GM19099 (cell line): ENCODE measurements around the gene COMT.

Experiments
- POLR2A ChIP-seq: IDR thresholded peaks from 3 replicates; pipeline ENCODE4 v1.6.1; 2011; ENCODE audit warnings: low read depth; ENCODE audit not compliant: insufficient read length; ENCODE audit errors: extremely low read depth

COMT gene

DNA sequence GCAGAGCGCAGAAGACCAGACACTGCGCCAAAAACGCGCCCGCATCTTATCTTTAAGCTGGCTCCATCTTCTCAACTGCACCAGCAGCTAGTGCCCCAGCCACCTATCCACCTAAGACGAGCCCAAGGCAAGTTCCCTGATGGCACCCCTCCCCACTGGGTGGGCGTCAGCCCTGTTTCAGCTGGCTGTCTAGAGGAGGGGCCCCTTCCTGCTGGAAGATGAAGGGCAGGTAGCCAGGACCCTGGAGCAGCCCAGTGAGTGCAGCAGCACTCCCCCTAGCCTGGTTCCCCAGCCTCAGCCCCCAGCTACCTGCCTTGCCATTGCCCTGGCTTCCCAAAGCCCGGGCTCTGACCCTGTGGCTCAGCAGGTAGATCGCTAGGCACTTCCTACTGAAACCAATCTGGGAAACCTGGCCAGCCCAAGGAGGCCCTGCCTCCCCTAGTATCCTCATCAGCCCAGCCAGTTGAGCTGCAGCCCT, 46.8 kb downstream of the COMT start:
- TF ChIP-seq POLR2A: no peak

DNA sequence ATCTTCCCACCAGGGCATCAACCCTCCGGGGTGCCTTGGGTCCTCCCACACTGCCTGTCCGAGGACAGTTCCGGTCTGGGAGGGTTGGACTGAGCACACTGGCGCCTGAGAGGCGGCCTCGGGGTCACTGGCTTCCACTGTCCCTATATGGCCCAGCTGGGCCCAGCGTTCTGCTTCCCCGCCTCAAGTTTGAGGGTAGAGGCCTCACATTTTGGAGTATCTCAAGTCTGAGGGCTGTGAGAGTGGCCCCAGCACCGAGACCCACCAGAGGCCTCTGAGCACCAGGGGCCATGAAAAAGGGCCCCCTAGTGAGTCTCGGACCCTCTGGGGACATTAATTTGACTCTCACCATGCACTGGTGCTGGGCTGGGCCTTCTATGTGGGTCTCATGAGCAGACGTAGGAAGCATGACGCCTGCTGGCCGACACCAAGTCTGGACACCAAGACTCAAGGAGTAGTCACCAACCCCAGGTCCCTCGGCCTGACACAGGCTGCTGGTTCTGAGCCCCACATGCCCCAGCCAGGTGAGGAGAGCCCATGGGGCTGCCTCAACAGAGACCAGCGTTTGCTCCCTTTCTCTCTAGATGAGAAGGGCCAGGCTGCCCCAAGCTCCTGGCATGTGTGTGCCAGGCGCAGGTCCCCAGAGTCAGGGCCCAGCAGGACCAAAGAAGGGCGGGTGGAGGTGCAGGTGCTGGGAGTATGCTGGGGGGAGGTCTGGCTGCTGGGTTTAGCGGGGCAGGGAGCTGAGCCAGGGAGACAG, 47.6 kb downstream of the COMT start:
- no peak for TF ChIP-seq POLR2A

DNA sequence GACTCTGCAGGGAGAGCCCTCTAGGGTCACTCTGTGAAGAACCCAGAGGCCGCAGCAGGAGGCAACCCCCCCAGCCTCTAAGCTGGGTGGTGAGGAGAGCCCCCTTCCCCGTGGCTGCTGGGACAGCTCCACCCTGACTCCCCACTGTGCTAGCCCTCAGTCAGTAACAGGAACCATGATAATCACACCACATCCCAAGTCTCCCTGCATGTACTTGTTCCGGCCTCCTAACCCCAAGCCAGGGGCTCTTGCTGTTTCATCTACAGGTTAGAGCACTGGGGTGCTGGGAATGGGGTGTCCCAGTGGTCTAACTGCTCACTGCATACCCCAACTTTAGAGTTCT, 48.1 kb downstream of the COMT start:
- TF ChIP-seq POLR2A: no peak

DNA sequence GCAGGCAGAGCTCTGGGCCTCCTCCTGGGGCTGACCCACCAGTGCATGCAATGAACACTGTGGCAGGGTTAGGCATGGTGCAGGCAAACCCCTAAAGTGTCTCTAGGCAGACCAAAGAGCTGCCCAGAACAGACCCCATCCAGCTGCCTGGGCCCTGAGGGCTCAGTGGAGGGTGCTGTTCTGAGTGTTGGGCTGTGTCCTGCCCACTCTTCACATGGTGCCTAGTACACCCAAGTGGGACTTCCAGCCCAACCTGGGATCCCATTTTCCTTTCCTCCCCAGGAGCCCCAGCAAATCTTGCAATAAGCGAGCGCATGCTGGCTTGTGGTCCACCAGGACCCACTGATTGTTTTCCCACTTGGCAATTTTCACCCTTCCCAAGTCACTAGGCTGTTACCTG, 48.6 kb downstream of the COMT start:
- no peak for TF ChIP-seq POLR2A

DNA sequence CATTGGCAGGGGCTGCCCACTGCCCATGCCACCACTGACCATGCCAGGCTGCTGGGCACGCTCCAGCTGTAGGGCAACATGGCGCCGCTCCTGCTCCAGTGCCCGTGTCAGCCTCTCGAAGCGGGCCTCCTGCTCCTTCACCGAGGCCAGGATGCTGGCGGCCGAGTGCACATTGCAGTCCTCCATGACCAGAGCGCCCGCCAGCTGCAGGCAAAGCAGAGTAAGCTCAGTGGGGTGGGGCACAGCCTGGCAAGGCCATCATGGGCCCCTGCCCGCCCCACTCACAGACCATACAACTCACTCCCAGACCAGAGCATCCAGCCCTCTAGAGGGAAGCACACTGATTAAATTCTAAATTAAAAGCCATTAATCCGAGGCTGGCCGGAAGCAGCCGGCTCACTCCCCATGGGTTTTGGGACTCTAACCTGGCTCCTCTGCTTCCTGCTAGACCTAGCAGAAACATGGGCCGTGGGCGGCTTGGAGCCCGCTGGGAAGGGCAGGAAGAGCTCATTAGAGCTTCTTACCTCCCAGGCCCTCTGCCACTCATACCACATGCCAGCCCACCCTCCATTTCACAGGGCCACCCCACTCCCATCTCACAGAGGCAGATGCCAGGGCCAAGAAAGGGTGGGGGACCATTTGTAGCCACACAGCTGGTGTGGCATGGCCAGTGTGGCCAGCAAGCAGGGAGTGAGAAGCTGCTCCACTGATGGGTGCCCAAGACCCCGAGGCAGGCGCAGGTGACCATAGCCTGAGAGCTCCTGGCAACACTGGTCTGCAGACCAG, 49.2 kb downstream of the COMT start:
- TF ChIP-seq POLR2A: no peak

DNA sequence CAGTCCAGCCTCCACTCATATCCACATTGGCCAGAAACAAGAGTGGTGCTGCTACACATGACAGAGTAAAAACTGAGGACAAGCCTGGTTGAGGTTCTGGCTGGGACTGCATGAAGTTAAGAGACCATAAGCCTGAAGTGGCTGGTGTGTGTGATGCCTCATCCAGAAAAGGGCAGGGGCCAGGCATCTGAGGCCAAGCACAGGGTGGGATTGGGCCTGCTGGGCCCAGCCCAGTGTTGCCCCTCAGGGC, 49.7 kb downstream of the COMT start:
- no peak for TF ChIP-seq POLR2A

DNA sequence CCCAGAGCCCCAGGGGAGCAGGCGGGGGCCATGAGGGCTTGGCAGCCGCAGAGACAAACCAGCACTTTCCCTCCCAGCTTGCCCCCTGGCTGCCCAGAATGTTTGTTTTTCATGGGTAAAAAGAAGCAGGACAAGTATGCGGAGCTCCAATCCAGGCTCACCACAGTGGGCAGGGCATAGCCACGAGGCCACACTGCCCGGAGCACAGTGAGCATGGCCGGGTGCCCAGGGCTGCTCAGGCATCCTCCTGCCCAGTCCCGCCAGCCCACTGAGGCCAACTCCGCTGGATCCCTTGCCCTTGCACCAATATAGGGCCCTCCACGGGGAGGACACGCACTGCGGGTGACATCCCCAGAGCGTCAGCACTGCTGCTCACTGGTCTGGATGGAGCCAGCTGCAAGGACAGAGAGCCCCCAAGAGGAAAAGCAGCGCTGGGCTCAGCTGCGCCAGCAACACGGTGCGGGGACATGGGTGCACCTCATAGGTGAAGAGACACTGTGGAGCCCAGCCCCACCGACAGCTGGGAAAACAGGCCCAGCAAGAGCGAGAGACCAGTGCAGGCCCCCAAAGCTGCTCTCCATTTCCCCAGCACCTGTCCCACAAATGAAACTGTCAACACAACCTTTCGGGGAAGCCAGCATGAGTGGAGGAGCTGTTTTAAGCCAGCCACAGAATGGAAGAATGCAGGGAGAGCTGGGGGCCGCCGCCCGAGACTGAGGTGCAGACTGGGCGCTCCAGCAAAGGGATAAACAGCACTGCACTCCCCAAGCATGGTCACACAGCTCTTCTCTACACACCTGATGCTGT, 50.3 kb downstream of the COMT start:
- no peak for TF ChIP-seq POLR2A

DNA sequence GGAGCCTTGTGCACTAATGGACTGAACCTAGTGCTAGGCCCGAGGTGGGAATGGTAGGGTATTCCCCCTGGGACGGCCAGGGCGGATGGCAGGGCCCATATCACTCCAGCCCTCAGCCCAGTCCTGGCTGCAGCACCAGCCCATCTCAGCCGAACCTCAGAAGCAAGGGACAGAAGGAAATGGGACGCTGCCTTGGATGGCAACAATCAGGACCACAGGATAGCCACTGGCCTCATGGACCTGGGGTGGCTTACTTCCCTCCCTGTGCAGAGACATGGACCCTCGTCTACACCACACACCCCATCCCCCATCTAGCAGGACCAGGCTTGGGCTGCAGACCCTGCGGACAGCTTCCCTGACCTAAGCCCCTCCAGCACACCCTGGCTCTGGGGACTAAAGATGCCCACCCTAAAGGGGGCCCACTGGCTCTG, 50.9 kb downstream of the COMT start:
- TF ChIP-seq POLR2A: no peak

DNA sequence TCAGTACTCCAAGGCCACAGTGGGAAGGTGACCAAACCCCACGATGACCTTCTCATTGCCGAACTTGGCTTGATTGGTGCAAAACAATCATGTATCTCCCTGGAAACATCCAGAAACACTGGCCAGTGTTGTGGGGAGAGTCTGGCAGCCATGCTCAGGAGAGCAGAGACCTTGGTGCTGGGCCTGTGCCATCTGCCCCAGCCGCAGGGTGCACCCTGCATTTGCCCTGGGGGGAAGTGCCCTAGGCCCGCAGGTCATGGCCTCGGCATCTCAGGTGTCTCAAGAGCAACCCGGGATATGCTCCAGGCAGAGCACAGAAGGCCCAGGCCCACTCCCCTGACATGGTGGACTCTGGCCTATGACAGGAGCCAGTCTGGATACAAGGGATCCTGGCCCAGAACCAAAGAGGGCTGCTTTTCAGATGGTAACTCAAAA, 51.4 kb downstream of the COMT start:
- TF ChIP-seq POLR2A: no peak

DNA sequence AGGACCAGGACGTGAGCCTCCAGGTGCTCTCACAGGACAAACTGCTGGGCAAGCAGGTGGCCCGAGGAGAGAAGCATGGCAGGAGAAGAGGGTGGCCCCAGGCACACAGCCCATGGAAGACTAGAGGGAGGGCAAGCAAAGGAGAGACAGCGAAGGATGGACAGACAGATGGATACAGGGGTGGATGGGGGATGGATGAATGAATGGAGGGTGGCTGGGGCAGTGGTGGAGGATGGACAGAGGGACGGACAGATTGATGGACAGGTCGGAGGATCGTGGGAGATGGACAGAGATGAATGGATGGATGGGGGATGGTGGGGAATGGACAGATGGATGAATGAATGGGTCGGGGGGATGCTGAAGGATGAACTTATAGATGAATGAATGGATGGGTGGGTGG, 52.4 kb downstream of the COMT start:
- no peak for TF ChIP-seq POLR2A

DNA sequence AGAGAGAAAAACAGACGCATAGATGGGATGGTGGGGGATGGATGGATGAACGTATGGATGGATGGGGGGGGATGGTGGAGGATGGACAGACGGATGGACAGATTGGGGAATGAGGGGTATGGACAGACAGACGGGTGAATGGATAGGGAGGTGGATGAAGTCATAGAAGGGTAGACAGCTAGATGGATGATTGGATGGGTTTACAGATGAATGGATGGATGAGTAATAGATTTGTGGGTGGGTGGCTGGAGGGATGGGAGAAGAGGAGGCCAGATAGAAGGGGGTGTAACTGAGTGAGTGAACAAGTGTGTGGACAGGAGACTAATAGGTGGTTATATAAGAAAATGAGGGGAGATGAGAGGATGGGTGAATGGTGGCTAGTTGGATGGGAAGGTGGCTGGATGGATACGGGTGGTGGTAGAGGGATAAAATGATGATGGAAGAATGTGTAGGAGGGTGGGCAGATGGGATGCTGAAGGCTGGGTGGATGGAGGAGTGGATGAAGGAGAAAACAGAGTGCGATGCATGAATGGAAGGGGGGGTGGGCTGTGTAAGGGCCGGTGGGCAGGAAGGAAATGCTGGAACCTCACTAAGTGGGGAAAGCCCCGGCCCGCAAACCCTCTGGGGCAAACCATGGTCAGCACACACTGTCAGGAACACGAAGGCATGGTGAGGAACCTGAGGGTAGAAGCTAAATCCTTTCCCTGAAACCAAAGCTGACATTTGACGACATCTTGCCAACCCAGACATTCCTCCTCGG, 53.5 kb downstream of the COMT start:
- no peak for TF ChIP-seq POLR2A

DNA sequence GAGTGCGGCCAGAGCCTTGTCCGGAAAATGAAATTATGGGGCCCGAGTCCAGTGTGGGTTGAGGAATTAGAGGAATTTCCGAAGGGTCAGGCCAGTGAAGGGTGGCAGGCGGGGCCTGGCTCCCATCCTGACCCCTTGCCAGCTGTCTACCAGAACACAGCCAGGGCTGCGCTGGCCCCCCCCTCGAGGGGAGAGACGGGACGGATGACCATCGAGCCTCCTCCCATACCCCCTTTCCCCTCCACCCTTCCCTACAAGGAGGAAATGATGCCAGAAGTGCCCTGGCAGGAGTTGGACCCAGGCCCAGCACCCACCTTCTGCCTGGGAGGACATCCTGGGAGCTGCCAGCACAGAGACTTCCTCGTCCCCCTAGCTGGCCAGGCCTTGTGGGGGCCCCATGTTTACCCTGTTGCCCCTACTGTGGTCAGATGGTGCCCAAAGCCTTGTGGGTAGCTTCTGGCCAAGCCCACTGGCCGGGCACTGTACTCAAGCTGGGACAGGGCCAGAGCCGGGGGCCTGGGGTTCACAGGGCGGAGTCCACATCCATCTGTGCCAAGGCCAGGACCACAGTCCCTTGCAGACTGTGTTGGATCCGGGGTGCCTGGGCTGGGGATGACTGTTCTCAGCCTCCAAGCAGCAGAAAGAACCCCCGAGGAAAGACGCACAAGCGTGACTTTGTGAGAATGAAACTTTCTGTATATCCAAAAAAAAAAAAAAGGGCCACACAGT, 54.2 kb downstream of the COMT start:
- no peak for TF ChIP-seq POLR2A

DNA sequence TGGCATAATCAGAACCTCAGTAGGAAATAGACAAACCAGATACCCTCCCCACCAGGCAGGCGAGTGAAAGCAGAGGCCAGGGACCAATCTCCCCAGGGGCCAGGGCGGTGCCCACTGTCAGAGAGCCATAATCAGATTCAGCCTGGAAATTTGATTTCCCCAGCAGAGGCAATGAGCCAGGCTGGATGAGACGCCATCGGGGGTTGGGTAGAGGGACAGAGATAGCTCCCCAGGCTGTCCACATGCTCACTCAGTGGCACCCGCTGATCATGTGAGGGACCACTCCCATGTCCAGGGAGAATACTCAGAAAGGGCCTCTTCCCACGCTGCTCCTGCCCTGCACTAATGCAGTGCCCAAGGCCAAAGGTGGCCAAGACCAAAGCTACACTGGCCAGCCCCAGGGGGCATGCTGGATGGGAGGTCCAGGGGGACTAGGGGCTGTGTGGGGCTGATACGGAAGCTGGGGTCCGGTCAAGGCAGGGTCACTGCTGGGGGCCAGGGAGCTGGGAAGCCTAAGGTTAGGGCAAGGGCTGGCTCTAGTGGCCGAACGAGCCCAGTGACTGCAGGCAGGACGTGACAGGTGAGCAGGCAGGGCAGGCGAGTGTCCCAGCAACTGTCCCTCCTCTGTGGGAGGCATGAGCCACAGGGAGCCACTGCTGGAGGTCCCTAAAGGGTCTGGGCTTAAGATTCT, 55.3 kb downstream of the COMT start:
- TF ChIP-seq POLR2A: no peak
